Measurements from ENCODE around the gene CCL20. TPM values are rescaled to one million over a fixed set of nuclear protein-coding genes. Genes with fewer than 3 reads are reported as not detected.

The CCL20 gene
- total and polyA plus RNA-seq, 2 of the 8 experiments (the other 6 are each of a cell fraction or from before 2014, with no cell fraction given): not detected

- Histone ChIP-seq H3K9ac (replicated peaks in 1 of 4; ENCODE audit: extremely low read depth in 1 of 4, low read depth in 3 of 4, low read length in 3 of 4) (no peak overlapping the region), H3K23me2 (ENCODE audit: low read depth, low read length) (no peaks in the 10 kb centered on the region), H3K4me2 (ENCODE audit: insufficient read depth in 1 of 2, low read depth in 2 of 2, low read length in 2 of 2) (no peak overlapping the region), H3K56ac (replicated peaks; ENCODE audit: insufficient read length, low read depth, low read length) (no peak overlapping the region), H3K23ac (ENCODE audit: insufficient read length) (no peak overlapping the region), H4K5ac (ENCODE audit: insufficient read length, low read depth, low read length) (no peak overlapping the region), H4K20me1 (replicated peaks in 1 of 2; ENCODE audit: control insufficient read depth in 1 of 2, insufficient read depth in 2 of 2, low read length in 2 of 2) (no peaks in the 10 kb centered on the region), H3K79me1 (ENCODE audit: low read depth, low read length) (no peaks in the 10 kb centered on the region), H2BK15ac (ENCODE audit: low read length) (no peak overlapping the region), H3K14ac (ENCODE audit: insufficient read length) (no peak overlapping the region), H3K18ac (ENCODE audit: extremely low read depth, low read length) (no peak overlapping the region), H2BK5ac (ENCODE audit: low read depth, low read length) (no peak overlapping the region), H2BK20ac (ENCODE audit: low read length) (no peak overlapping the region), H2AFZ (ENCODE audit: low read length) (no peak overlapping the region), H3K4me3 (ENCODE audit: extremely low read depth in 1 of 4, insufficient read depth in 2 of 4, low read depth in 3 of 4, low read length in 4 of 4) (no peak overlapping the region), H3K79me2 (ENCODE audit: control insufficient read depth in 1 of 2, insufficient read depth in 2 of 2, low read length in 2 of 2) (no peaks in the 10 kb centered on the region), H3K4ac (replicated peaks; ENCODE audit: insufficient read length, low read depth, low read length) (no peak overlapping the region), H3K9me3 (ENCODE audit: insufficient read depth in 2 of 2, low read depth in 1 of 2, low read length in 1 of 2) (no peaks in the 10 kb centered on the region), H4K91ac (replicated peaks; ENCODE audit: insufficient read length, low read length) (no peak overlapping the region), H4K8ac (ENCODE audit: extremely low read depth, insufficient read depth, low read length) (no peak overlapping the region), H3K27me3 (replicated peaks in 1 of 4; ENCODE audit: control insufficient read depth in 3 of 4, extremely low read depth in 1 of 4, insufficient read depth in 3 of 4, low read length in 3 of 4) (peaks cover 0 to 1% (median 0%) of the 10 kb centered on the region in 4 experiments; a peak in 1 of 7 replicates), H2BK120ac (replicated peaks; ENCODE audit: low read depth, low read length) (no peak overlapping the region), H3K4me1 (replicated peaks in 1 of 4; ENCODE audit: control insufficient read depth in 3 of 4, insufficient read depth in 4 of 4, low read length in 3 of 4) (no peaks in the 10 kb centered on the region), H3K27ac (ENCODE audit: low read depth, low read length) (no peak overlapping the region), H2BK12ac (ENCODE audit: low read depth, low read length) (no peak overlapping the region), H2AK5ac (ENCODE audit: low read depth, low read length) (no peak overlapping the region), H3K36me3 (ENCODE audit: control insufficient read depth in 2 of 4, insufficient read depth in 4 of 4, low read length in 3 of 4) (no peaks in the 10 kb centered on the region)
- DNase-seq (ENCODE audit: low read depth in 1 of 2, low spot score in 2 of 2) (no peak), FAIRE-seq (no peak)
- WGBS, 2 experiments (ENCODE audit: extremely low coverage in 1 of 2, insufficient coverage in 1 of 2, insufficient read length in 1 of 2, insufficient replicate concordance in 2 of 2, low coverage in 1 of 2, low lambda C conversion rate in 2 of 2, missing lambda C conversion rate in 1 of 2): 93% methylated on average over 5 of the region's 5 CpGs; no CpG with 5 or more reads in 1 of the 2 experiments
- CTCF ChIA-PET (ENCODE audit: partially characterized antibody): interaction anchor here (0.6 to 4.0 kb wide), 5 partner anchors 9 to 135 kb away, joined by 3 to 17 read pairs (median 10); no protein-coding TSS in a partner anchor
- no peak for TF ChIP-seq POLR2A (IDR thresholded peaks at IDR 0.05; ENCODE audit: control extremely low read depth in 1 of 2, low read depth in 2 of 2, low read length in 2 of 2)
- TF ChIP-seq RBBP5 (IDR thresholded peaks at IDR 0.05; ENCODE audit: borderline replicate concordance, low read depth, low read length): no peak
- TF ChIP-seq TAF7 (optimal IDR thresholded peaks at IDR 0.05; ENCODE audit: borderline replicate concordance, low read depth, low read length): no peak
- TF ChIP-seq HDAC6 (IDR thresholded peaks at IDR 0.05; ENCODE audit: low read depth, low read length): no peak
- TF ChIP-seq SIN3A (conservative IDR thresholded peaks at IDR 0.05 in 1 of 2, IDR thresholded peaks at IDR 0.05 in 1 of 2; ENCODE audit: low read depth in 1 of 2, low read length in 2 of 2): no peak
- TF ChIP-seq NRF1 (IDR thresholded peaks at IDR 0.05; ENCODE audit: low read depth, low read length): no peak
- no peak for TF ChIP-seq CREB1 (IDR thresholded peaks at IDR 0.05)
- no peak for TF ChIP-seq TBP (IDR thresholded peaks at IDR 0.05; ENCODE audit: low read depth, low read length)
- TF ChIP-seq CEBPB (IDR thresholded peaks at IDR 0.05; ENCODE audit: low read depth, low read length): no peak
- no peak for TF ChIP-seq EP300 (IDR thresholded peaks at IDR 0.05; ENCODE audit: borderline replicate concordance in 1 of 2, low read depth in 2 of 2, low read length in 2 of 2)
- no peak for TF ChIP-seq CHD1 (IDR thresholded peaks at IDR 0.05; ENCODE audit: low read depth, low read length)
- POLR2A ChIA-PET (ENCODE audit: partially characterized antibody): no interaction called here
Observed at GRCh38 chr2:227793148-227793712, 20.4 kb upstream of the CCL20 start.

Measured in H1 (cell line).